HEK293T (cell line): ENCODE data around the gene DSG1.

ENCODE experiments used
- CTBP1 ChIP-seq: fragments of 450-650 bp; IDR thresholded peaks from 2 replicates; pipeline ENCODE4 v1.6.1; 2016; ENCODE audit warnings: borderline replicate concordance
- FOXA1 ChIP-seq: fragments of 450-650 bp; IDR thresholded peaks from 2 replicates; pipeline ENCODE4 v1.6.1; 2016; ENCODE audit warnings: mild to moderate bottlenecking
- FOXK2 ChIP-seq: fragments of 450-650 bp; IDR thresholded peaks from 2 replicates; pipeline ENCODE4 v1.6.1; 2016; ENCODE audit warnings: mild to moderate bottlenecking
- FOXM1 ChIP-seq: fragments of 450-650 bp; IDR thresholded peaks from 2 replicates; pipeline ENCODE4 v1.6.1; 2017; ENCODE audit warnings: mild to moderate bottlenecking, borderline replicate concordance
- SP1 ChIP-seq: fragments of 450-650 bp; IDR thresholded peaks from 2 replicates; pipeline ENCODE4 v1.6.1; 2017
- TARDBP ChIP-seq: fragments of 450-650 bp; IDR thresholded peaks from 2 replicates; pipeline ENCODE4 v1.6.1; 2016

GRCh38 chr18:31329787-31330438 lies 12.0 kb downstream of the DSG1 start:
- no peak for TF ChIP-seq SP1
- TF ChIP-seq FOXK2, result no peak
- no peak for TF ChIP-seq TARDBP
- TF ChIP-seq FOXA1, result no peak
- TF ChIP-seq FOXM1, result no peak
- no peak for TF ChIP-seq CTBP1
